ENCODE results near the gene TMEM151B. TPM values are rescaled to one million over a fixed set of nuclear protein-coding genes. Genes with fewer than 3 reads are reported as not detected.
A peak's percentile ranks its signal among the peaks of the same experiment; 100 is the strongest.

Gene TMEM151B
- total and polyA plus RNA-seq, 9 of the 15 experiments (the other 6 are each of a cell fraction or from before 2014, with no cell fraction given), result not detected

DNA sequence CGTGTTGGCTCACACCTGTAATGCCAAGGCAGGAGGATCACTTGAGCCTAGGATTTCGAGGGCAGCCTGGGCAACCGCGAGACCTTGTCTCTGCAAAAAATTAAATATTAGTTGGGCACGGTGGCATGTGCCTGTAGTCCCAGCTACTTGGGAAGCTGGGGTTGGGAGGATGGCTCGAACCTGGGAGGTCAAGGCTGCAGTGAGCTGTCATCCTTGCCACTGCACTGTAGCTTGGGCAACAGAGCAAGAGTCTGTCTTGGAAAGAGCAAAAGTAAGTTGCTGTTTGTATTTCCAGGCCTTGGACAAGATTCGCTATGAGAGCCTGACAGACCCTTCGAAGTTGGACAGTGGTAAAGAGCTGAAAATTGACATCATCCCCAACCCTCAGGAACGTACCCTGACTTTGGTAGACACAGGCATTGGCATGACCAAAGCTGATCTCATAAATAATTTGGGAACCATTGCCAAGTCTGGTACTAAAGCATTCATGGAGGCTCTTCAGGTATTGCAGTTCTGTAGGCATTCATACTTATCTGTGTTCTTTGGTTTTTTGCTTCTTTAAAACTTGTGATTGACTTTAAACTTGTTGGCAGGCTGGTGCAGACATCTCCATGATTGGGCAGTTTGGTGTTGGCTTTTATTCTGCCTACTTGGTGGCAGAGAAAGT, 21.0 kb upstream of the TMEM151B start (continued):
- TF ChIP-seq TRIM25 (IDR thresholded peaks at IDR 0.05; ENCODE audit: borderline replicate concordance) (no peak), U2AF1 (optimal IDR thresholded peaks at IDR 0.05; ENCODE audit: low read depth, low read length) (no peak), ZNF324 (CRISPR knock-in tag; IDR thresholded peaks at IDR 0.05) (no peak), SRSF1 (IDR thresholded peaks at IDR 0.05; ENCODE audit: low read depth, low read length) (no peak), POLR2AphosphoS5 (IDR thresholded peaks at IDR 0.05; ENCODE audit: control insufficient read depth, insufficient read depth, low read depth, low read length) (peak; percentile 58; the same call in 1 of the 2 replicates), ZNF121 (CRISPR knock-in tag; conservative IDR thresholded peaks at IDR 0.05) (no peak), CBFA2T3 (IDR thresholded peaks at IDR 0.05) (no peak), ZNF239 (CRISPR knock-in tag; IDR thresholded peaks at IDR 0.05) (no peak), CEBPB (tag; IDR thresholded peaks at IDR 0.05) (no peak), ZFP91 (CRISPR knock-in tag; IDR thresholded peaks at IDR 0.05) (peak; percentile 56; the same call in 1 of the 2 replicates), MBD2 (IDR thresholded peaks at IDR 0.05; ENCODE audit: borderline replicate concordance, low read depth) (no peak), SMAD1 (IDR thresholded peaks at IDR 0.05; ENCODE audit: low read depth, low read length, partially characterized antibody) (peak; percentile 42), KAT7 (CRISPR knock-in tag; IDR thresholded peaks at IDR 0.05; ENCODE audit: borderline replicate concordance) (peak; percentile 81; the same call in 1 of the 2 replicates), PBX2 (CRISPR knock-in tag; IDR thresholded peaks at IDR 0.05; ENCODE audit: low read depth) (no peak), PBX2 (tag; conservative IDR thresholded peaks at IDR 0.05; ENCODE audit: low read depth) (no peak), ZFP1 (CRISPR knock-in tag; IDR thresholded peaks at IDR 0.05) (no peak), SIRT6 (IDR thresholded peaks at IDR 0.05; ENCODE audit: low read depth, low read length) (peak; percentile 91)
- TF ChIP-seq, protein P1, sequence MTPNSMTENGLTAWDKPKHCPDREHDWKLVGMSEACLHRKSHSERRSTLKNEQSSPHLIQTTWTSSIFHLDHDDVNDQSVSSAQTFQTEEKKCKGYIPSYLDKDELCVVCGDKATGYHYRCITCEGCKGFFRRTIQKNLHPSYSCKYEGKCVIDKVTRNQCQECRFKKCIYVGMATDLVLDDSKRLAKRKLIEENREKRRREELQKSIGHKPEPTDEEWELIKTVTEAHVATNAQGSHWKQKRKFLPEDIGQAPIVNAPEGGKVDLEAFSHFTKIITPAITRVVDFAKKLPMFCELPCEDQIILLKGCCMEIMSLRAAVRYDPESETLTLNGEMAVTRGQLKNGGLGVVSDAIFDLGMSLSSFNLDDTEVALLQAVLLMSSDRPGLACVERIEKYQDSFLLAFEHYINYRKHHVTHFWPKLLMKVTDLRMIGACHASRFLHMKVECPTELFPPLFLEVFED (CRISPR knock-in tag; conservative IDR thresholded peaks at IDR 0.05), result 0 out of 2 replicates have a peak, but pooled peaks have one; percentile 24
- TF ChIP-seq, protein P2, sequence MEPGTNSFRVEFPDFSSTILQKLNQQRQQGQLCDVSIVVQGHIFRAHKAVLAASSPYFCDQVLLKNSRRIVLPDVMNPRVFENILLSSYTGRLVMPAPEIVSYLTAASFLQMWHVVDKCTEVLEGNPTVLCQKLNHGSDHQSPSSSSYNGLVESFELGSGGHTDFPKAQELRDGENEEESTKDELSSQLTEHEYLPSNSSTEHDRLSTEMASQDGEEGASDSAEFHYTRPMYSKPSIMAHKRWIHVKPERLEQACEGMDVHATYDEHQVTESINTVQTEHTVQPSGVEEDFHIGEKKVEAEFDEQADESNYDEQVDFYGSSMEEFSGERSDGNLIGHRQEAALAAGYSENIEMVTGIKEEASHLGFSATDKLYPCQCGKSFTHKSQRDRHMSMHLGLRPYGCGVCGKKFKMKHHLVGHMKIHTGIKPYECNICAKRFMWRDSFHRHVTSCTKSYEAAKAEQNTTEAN (CRISPR knock-in tag; IDR thresholded peaks at IDR 0.05), result 0 out of 2 replicates have a peak, but pooled peaks have one; percentile 24

Measured in K562 (cell line).